NB4 (cell line): ENCODE data around the gene FOCAD.

ENCODE experiments used
- POLR2A ChIP-seq: IDR thresholded peaks from 2 replicates; pipeline ENCODE4 v1.6.1; 2011; ENCODE audit warnings: mild to moderate bottlenecking; ENCODE audit not compliant: insufficient read length; ENCODE audit errors: extremely low read depth
- TF ChIP-seq, protein P1 (sequence below): IDR thresholded peaks from one replicate; pipeline ENCODE4 v1.5.1; 2012; ENCODE audit warnings: low read depth, low read length
- TF ChIP-seq, protein P2 (sequence below): IDR thresholded peaks from 2 replicates; pipeline ENCODE4 v1.6.1; 2011; ENCODE audit warnings: low read depth, low read length

GRCh38 chr9:20746967-20747366 is 62.9 kb downstream of the FOCAD start:
- TF ChIP-seq POLR2A, result no peak
- TF ChIP-seq, protein P1, sequence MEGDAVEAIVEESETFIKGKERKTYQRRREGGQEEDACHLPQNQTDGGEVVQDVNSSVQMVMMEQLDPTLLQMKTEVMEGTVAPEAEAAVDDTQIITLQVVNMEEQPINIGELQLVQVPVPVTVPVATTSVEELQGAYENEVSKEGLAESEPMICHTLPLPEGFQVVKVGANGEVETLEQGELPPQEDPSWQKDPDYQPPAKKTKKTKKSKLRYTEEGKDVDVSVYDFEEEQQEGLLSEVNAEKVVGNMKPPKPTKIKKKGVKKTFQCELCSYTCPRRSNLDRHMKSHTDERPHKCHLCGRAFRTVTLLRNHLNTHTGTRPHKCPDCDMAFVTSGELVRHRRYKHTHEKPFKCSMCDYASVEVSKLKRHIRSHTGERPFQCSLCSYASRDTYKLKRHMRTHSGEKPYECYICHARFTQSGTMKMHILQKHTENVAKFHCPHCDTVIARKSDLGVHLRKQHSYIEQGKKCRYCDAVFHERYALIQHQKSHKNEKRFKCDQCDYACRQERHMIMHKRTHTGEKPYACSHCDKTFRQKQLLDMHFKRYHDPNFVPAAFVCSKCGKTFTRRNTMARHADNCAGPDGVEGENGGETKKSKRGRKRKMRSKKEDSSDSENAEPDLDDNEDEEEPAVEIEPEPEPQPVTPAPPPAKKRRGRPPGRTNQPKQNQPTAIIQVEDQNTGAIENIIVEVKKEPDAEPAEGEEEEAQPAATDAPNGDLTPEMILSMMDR, result no peak
- TF ChIP-seq, protein P2, sequence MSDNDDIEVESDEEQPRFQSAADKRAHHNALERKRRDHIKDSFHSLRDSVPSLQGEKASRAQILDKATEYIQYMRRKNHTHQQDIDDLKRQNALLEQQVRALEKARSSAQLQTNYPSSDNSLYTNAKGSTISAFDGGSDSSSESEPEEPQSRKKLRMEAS, result no peak
